HepG2 (cell line): ENCODE data around the gene HDGFL2. TPM values are rescaled to one million over a fixed set of nuclear protein-coding genes. Genes with fewer than 3 reads are reported as not detected.

ENCODE experiments used
- microRNA-seq: library from miRNA; unstranded; fragments of <30 nt; microRNA quantifications from one replicate; pipeline ENCODE4, GENCODE V29; 2020
- polyA plus RNA-seq, 8 experiments: library from polyadenylated mRNA; depleted of rRNA in 3 of 8; stranded (reverse) in 7 of 8; unstranded in 1 of 8; fragments of >200 nt; fragmentation: Illumina TruSeq in 4 of 8; extraction: Trizol in 4 of 8; gene quantifications; 2 replicates each; pipeline versions ENCODE4 v1.2.1 to v1.2.3, GENCODE V29; 2011 to 2016; ENCODE audit warnings: low read depth in 4 of 8, missing spikeins in 1 of 8, mixed read lengths in 1 of 8; ENCODE audit not compliant: insufficient read depth in 1 of 8
- small RNA-seq, 3 experiments: library from RNA; depleted of rRNA; stranded (forward); fragments of <200 nt; gene quantifications; one replicate each; pipeline ENCODE3, GENCODE V24; 2012; ENCODE audit warnings: low read depth in 2 of 3, low replicate concordance in 1 of 3; ENCODE audit not compliant: insufficient read length in 3 of 3, insufficient read depth in 2 of 3
- total RNA-seq, 5 experiments: library from RNA; depleted of rRNA; stranded (reverse); fragments of >200 nt; fragmentation: Illumina TruSeq; extraction: Trizol; gene quantifications; 2 replicates each; pipeline ENCODE4 v1.2.3, GENCODE V29; 2016; ENCODE audit warnings: low read depth in 1 of 5

The HDGFL2 gene
- total and polyA plus RNA-seq, 2 of the 13 experiments (the other 11 are each of a cell fraction or from before 2014, with no cell fraction given), result 20.0 to 51.1 TPM

Small RNAs within 50 kb of the gene (microRNA-seq; reads per million reads assigned to microRNA genes)
- 5.6 reads per million, percentile 35 among the genes with 10 or more reads in this experiment for gene MIR4746

Small RNAs within 50 kb of the gene (small RNA-seq; reads per million reads assigned to genes)
- 0 reads per million in 3 experiments for gene MIR4746

Other genes with a start within 250 kb of the HDGFL2 start
- not detected in 2 replicates for gene EBI3, start 242.8 kb upstream of the HDGFL2 start, total RNA-seq (2016; rRNA removed; fragmentation: Illumina TruSeq; extraction: Trizol)
- 3.4 and 8.3 TPM in 2 replicates for gene EBI3, start 242.8 kb upstream of the HDGFL2 start, polyA plus RNA-seq (2011; rRNA removed)
- gene YJU2, start 225.2 kb upstream of the HDGFL2 start, total RNA-seq (2016; rRNA removed; fragmentation: Illumina TruSeq; extraction: Trizol), result 17.9 and 18.4 TPM in 2 replicates
- 9.3 and 10.1 TPM in 2 replicates for gene YJU2, start 225.2 kb upstream of the HDGFL2 start, polyA plus RNA-seq (2011; rRNA removed)
- gene SHD, start 193.0 kb upstream of the HDGFL2 start, total RNA-seq (2016; rRNA removed; fragmentation: Illumina TruSeq; extraction: Trizol), result 0.11 TPM in 1 of 2 replicates, not detected in the other
- 0.20 and 0.42 TPM in 2 replicates for gene SHD, start 193.0 kb upstream of the HDGFL2 start, polyA plus RNA-seq (2011; rRNA removed)
- gene TMIGD2, start 169.9 kb upstream of the HDGFL2 start, total RNA-seq (2016; rRNA removed; fragmentation: Illumina TruSeq; extraction: Trizol), result 0.11 TPM in 1 of 2 replicates, not detected in the other
- 1.0 and 2.5 TPM in 2 replicates for gene TMIGD2, start 169.9 kb upstream of the HDGFL2 start, polyA plus RNA-seq (2011; rRNA removed)
- 0.29 TPM in 1 of 2 replicates, not detected in the other for gene FSD1, start 167.7 kb upstream of the HDGFL2 start, total RNA-seq (2016; rRNA removed; fragmentation: Illumina TruSeq; extraction: Trizol)
- 0.66 and 1.4 TPM in 2 replicates for gene FSD1, start 167.7 kb upstream of the HDGFL2 start, polyA plus RNA-seq (2011; rRNA removed)
- 39.0 and 43.1 TPM in 2 replicates for gene STAP2, start 133.5 kb upstream of the HDGFL2 start, total RNA-seq (2016; rRNA removed; fragmentation: Illumina TruSeq; extraction: Trizol)
- gene STAP2, start 133.5 kb upstream of the HDGFL2 start, polyA plus RNA-seq (2011; rRNA removed), result 43.7 and 56.0 TPM in 2 replicates
- gene MPND, start 128.7 kb upstream of the HDGFL2 start, total RNA-seq (2016; rRNA removed; fragmentation: Illumina TruSeq; extraction: Trizol), result 12.9 and 15.8 TPM in 2 replicates
- gene MPND, start 128.7 kb upstream of the HDGFL2 start, polyA plus RNA-seq (2011; rRNA removed), result 10.8 and 12.5 TPM in 2 replicates
- 26.7 and 33.0 TPM in 2 replicates for gene SH3GL1, start 71.8 kb upstream of the HDGFL2 start, total RNA-seq (2016; rRNA removed; fragmentation: Illumina TruSeq; extraction: Trizol)
- 45.1 and 52.3 TPM in 2 replicates for gene SH3GL1, start 71.8 kb upstream of the HDGFL2 start, polyA plus RNA-seq (2011; rRNA removed)
- 27.3 and 34.8 TPM in 2 replicates for gene CHAF1A, start 69.7 kb upstream of the HDGFL2 start, total RNA-seq (2016; rRNA removed; fragmentation: Illumina TruSeq; extraction: Trizol)
- 11.0 and 13.1 TPM in 2 replicates for gene CHAF1A, start 69.7 kb upstream of the HDGFL2 start, polyA plus RNA-seq (2011; rRNA removed)
- 33.6 and 35.5 TPM in 2 replicates for gene UBXN6, start 14.5 kb upstream of the HDGFL2 start, total RNA-seq (2016; rRNA removed; fragmentation: Illumina TruSeq; extraction: Trizol)
- 34.9 and 44.2 TPM in 2 replicates for gene UBXN6, start 14.5 kb upstream of the HDGFL2 start, polyA plus RNA-seq (2011; rRNA removed)
- gene PLIN4, start 46.2 kb downstream of the HDGFL2 start, total RNA-seq (2016; rRNA removed; fragmentation: Illumina TruSeq; extraction: Trizol), result 0.80 and 1.3 TPM in 2 replicates
- 1.1 and 1.9 TPM in 2 replicates for gene PLIN4, start 46.2 kb downstream of the HDGFL2 start, polyA plus RNA-seq (2011; rRNA removed)
- gene PLIN5, start 62.9 kb downstream of the HDGFL2 start, total RNA-seq (2016; rRNA removed; fragmentation: Illumina TruSeq; extraction: Trizol), result 1.6 and 1.8 TPM in 2 replicates
- gene PLIN5, start 62.9 kb downstream of the HDGFL2 start, polyA plus RNA-seq (2011; rRNA removed), result 4.8 and 6.3 TPM in 2 replicates
- 7.1 and 12.0 TPM in 2 replicates for gene LRG1, start 67.7 kb downstream of the HDGFL2 start, total RNA-seq (2016; rRNA removed; fragmentation: Illumina TruSeq; extraction: Trizol)
- gene LRG1, start 67.7 kb downstream of the HDGFL2 start, polyA plus RNA-seq (2011; rRNA removed), result 39.3 and 48.9 TPM in 2 replicates
- 37.0 and 67.1 TPM in 2 replicates for gene SEMA6B, start 87.4 kb downstream of the HDGFL2 start, total RNA-seq (2016; rRNA removed; fragmentation: Illumina TruSeq; extraction: Trizol)
- 45.5 and 56.2 TPM in 2 replicates for gene SEMA6B, start 87.4 kb downstream of the HDGFL2 start, polyA plus RNA-seq (2011; rRNA removed)
- 18.9 and 21.4 TPM in 2 replicates for gene TNFAIP8L1, start 167.2 kb downstream of the HDGFL2 start, total RNA-seq (2016; rRNA removed; fragmentation: Illumina TruSeq; extraction: Trizol)
- gene TNFAIP8L1, start 167.2 kb downstream of the HDGFL2 start, polyA plus RNA-seq (2011; rRNA removed), result 13.4 and 14.2 TPM in 2 replicates
- gene MYDGF, start 198.0 kb downstream of the HDGFL2 start, total RNA-seq (2016; rRNA removed; fragmentation: Illumina TruSeq; extraction: Trizol), result 51.2 and 116 TPM in 2 replicates
- gene MYDGF, start 198.0 kb downstream of the HDGFL2 start, polyA plus RNA-seq (2011; rRNA removed), result 195 and 198 TPM in 2 replicates